Measurements from ENCODE around the gene TMEM43.
"Not testable (repeated sequence)": the region's sequence is repeated elsewhere in the genome, so short reads cannot be mapped to it uniquely, and the experiment has no call there.

The TMEM43 gene, protein sequence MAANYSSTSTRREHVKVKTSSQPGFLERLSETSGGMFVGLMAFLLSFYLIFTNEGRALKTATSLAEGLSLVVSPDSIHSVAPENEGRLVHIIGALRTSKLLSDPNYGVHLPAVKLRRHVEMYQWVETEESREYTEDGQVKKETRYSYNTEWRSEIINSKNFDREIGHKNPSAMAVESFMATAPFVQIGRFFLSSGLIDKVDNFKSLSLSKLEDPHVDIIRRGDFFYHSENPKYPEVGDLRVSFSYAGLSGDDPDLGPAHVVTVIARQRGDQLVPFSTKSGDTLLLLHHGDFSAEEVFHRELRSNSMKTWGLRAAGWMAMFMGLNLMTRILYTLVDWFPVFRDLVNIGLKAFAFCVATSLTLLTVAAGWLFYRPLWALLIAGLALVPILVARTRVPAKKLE

DNA sequence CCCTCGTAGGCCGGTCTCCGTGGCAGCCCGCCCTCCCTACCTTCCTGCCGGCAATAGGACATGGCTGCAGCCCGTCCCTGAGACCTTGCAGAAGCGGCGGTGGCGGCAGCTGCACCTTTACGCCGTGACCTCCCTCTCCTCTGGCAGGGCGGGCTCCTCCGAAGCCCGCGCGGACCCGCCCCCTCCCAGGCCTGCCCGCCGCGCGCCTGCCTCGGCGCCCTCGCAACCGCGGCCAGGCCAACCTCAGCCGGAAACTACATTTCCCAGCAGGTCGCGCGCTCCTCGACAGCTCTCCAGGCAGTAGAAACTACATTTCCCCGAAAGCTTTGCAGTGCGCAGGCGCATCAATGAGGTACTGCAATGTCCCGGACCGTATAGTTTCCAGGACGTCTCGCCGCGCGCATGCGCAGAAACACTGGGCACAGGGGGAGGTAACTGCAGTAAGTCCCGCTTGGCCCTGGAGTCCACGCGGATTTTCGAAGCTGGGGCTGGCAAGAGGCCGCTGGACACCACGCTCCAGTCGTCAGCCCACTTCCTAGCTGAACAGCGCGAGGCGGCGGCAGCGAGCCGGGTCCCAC is at the start of gene TMEM43, which contains the start of gene CHCHD4:
Gene TMEM43 (plus strand): TSS at position 438 of the 578 bp plus-strand sequence. CDS start 142 bp downstream, outside the sequence.
Gene CHCHD4 (minus strand): TSS at position 256 of the 578 bp plus-strand sequence. CDS start 194 bp downstream, at position 62.
- peak; percentile 86 to 99 (median 98) for DNase-seq

DNA sequence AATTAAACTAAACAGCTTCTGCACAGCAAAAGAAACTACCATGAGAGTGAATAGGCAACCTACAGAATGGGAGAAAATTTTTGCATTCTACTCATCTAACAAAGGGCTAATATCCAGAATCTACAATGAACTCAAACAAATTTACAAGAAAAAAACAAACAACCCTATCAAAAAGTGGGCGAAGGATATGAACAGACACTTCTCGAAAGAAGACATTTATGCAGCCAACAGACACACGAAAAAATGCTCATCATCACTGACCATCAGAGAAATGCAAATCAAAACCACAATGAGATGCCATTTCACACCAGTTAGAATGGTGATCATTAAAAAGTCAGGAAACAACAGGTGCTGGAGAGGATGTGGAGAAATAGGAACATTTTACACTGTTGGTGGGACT is 49.6 kb upstream of the TMEM43 start:
- DNase-seq, result not testable (repeated sequence)

DNA sequence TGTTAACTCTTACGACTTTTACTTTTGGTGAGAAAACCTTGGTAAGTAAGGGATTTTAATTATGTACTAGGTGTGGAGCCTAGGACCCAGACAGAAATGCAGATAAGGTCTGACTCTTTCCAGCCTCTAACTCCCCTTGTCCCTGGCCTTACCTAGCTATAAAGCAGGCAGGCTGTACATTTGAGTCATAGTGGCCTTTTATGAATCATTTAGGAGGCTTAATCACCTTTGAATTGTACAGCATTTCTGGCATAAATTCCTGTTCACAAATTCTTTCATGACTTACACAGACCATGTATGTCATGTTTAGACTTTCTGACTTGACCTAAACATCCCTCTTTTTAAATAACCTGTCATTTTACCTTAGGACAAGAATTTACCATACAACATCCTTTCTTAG is 47.5 kb upstream of the TMEM43 start:
- no peak for DNase-seq

DNA sequence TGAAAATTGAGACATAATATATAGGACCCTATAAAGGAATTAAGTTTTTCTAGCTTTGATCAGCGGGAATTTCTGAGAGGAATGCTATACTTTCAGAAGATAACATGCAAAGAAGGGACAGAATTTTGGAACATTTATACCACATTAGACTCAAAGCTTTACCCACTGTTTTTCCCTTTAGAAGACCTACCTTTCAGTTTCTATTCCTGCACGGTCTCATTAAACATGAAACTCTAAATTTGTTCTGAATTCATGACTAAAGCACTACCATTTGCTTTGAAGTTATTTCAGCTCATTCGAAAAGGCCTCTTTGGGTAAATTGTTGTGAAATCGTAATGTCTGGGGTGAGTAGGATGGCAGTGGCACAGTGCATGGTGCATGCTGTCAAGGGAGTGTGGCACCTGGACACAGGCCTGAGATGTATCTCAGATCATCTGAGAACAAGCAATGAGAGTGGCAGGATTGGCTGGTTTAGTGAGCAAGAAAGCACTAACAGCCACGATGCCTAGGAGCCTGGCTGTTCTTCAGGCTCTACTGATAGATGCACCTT is 42.7 kb upstream of the TMEM43 start:
- no peak for DNase-seq

DNA sequence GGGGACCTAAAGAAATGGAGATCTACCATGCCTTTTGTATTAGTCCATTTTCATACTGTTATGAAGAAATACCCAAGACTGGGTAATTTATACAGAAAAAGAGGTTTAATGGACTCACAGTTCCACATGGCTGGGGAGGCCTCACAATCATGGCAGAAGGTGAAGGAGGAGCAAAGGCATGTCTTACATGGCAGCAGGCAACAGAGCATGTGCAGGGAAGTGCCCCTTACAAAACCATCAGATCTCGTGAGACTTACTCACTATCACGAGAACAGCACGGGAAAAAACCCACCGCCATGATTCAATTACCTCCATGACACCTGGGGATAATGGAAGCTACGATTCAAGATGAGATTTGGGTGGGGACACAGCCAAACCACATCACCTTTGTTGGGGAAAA is 37.4 kb upstream of the TMEM43 start:
- DNase-seq, result not testable (repeated sequence)

DNA sequence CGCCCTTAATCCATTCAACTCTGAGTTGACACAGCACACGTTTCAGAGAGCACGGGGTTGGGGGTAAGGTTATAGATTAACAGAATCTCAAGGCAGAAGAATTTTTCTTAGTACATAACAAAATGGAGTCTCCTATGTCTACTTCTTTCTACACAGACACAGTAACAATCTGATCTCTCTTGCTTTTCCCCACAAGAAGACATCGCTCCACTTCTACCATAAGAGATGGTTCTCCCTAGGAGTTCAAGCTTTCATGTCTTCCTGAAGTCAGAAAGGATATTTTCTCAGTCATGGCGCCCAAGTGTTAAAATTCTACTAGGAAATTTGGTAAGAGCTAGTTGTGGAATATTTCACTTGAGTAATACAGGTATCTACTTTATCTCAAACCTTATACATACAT is 32.9 kb upstream of the TMEM43 start:
- not testable (repeated sequence) for DNase-seq

DNA sequence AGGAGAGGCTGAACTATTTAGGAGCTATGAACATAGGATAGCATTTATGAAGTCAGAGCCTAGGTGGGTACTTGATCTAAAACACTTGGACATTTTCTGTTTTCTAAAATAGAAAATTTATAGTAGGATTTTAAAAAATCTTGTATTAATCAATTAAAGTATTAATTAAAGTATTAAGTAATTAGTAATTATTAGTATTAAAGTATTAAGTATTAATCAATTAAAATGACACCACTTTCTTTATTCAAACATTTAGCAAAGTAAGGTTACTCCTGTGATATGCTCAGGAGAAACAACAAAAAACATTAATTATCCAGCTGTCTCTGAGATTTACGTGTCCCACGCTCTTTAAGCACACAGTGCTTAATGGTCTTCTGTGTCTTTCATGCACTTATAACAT is 32.4 kb upstream of the TMEM43 start:
- no peak for DNase-seq

DNA sequence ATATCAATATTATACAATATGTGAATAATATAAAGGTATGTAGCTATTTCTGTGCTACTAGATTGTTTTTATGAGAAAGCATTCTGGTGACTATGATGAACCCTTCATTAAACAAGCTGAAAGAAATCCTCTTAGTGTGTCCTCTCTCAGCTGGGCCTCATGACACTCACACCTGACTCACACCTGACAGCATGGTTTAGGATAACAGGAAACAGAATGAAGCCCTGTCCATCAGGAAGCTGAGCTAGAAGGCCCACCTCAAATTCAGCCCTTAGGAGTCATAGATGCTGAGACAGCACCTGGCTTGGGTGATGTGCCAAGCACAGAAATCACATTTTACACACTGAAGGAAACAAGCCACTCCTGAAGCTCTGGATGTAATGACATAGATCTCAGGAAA is 31.0 kb upstream of the TMEM43 start:
- no peak for DNase-seq

DNA sequence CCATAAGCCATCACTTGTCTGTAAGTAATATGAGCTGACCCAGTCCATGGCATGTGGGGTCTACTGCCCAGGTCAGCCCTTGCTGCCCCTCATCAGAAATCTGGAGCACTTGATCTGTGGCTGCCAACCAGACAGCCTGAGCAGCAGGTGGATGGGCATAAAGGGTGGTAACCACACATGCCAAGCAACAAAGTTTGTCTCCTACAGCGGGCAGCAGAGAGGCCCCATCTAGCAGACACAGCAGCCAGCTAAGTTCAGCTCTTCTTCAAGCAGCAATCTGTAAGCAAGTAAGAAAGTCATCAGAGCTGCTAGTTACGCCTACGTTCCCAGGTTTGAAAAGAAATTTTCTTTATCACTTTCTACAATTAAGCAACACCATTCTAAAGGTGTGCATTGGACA is 28.1 kb upstream of the TMEM43 start:
- no peak for DNase-seq

DNA sequence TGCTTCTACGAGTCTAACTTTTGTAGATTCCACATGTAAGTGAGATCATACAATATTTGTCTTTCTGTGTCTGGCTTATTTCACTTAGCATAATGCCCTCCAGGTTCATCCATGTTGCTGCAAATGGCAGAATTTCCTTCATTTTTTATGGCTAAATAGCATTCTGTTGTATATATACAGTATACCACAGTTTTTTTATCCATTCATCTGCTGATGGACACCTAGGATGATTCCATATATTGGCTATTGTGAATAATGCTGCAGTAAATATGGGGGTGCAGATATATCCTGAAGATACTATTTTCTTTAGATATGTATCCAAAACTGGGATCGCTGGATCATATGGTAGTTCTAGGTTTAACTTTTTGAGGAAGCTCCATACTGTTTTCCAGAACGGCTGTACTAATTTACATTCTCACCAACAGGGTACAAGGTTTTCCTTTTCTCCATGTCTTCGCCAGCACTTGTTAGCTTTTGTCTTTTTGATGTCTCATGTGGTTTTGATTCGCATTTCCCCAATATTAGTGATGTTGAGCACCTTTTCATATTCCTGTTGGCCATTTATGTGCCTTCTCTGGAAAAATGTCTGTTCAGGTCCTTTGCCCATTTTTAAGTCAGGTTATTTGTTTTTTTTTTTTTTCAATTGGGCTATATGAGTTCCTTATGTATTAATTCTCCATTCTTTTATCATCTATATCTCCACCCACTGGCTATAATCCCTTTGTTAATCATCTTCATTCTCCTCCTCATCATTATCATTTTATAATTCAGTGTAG is 27.0 kb upstream of the TMEM43 start:
- DNase-seq, result no peak

DNA sequence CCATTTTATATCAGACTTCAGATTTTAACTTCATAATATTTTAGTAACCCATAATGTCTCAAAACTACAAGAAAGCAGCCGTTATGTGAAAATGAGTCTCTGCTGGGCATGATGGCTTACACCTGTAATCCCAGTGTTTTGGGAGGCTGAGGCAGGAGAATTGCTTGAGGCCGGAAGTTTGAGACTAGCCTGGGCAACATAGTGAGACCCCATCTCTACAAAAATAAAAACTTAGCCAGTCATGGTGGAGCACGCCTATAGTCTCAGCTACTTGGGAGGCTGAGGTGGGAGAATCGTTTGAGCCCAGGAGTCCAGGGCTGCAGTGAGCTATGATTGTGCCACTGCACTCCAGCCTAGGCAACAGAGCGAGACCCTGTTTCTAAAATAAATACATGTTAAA is 15.0 kb upstream of the TMEM43 start:
- DNase-seq, result not testable (repeated sequence)

DNA sequence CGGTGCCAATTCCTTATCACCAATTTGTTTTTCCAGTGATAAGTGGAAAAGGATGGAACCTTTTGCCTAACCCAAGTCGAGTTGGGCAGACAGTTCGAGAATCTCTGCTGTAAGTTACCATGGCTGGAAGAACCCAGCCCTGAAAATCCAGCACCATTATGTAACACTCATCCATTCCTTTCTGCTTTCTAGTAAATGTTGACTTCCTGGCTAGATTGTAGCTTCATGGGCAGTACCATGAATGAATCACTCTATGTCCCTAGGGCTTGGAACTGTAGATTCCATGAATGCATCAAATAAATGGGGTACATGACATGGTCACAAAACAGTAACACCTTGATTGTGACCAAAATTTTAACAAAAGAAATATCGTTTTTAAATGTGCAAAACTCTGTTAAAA is 14.2 kb upstream of the TMEM43 start:
- no peak for DNase-seq

DNA sequence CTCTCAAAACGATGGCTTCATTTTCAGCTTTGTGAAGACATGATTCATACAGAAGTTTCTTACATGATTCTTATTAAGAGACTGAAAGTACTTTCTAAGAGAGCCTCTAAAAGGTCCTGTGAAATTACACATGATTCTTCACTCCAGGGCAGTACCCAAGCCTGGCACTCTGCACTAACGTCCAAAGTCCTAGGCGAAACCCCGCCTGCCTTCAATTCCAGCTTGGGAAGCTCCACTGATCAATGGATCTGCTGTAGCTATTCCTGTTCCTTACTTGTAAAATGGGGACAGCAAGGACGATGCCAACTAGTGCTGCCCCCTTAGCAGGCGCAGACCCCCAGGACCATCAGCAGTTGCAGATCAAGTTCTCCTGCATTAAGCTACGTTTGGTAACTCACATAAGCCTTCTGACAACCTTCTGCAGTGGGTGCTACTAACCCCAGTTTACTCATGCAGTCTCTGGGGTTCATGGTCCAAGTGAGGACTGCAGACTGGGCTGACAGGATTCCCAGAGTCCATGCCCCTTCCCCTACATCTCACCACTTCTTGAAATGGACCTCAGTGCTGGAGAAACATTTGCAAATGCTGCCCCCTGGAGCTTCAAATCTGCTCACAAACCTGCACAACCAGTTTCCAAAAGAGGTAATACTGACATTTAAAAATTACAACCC is 10.8 kb upstream of the TMEM43 start:
- no peak for DNase-seq

DNA sequence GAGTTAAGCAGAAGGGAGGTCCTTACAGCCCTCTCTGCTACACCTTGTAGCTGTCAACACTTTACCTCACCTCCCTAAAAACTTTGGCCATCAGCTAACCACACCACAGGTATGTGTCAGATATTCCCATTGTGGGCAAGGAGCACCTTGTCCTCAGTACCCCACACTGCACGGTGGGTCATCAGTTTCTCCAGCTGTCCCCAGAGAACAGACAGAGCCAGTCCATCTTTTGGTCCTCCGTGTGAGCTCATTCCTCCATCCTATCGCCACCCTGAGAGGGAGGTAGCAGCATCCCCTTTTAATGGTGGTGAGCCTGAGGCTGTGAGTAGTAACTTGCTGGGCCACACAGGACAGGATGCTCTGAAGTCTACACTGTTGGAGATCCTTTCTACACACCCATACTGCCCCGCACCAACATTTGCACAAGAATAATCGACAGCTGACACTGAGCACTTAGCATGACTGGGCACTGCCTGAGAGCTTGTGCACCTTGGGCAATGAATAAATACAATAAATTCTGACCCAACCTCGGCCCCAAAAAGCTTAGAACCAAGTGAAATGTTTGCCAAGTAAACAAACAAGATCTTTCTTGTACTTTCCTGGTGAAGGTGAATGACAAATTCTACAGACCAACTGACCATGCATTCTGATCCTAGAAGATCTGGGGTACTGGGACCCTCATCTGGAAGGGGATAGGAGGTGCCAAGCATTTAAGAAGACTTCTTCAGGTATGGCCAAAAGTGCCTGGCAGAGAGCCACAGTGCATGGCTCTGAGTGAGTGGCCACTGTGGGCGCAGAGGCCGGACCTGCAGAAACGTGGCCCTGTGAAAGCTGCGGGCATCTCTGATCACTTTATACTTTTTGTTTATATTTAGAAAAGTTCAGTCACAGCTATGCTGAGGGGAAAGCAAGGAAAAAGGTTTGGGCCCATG is 7.1 kb upstream of the TMEM43 start:
- DNase-seq, result no peak

DNA sequence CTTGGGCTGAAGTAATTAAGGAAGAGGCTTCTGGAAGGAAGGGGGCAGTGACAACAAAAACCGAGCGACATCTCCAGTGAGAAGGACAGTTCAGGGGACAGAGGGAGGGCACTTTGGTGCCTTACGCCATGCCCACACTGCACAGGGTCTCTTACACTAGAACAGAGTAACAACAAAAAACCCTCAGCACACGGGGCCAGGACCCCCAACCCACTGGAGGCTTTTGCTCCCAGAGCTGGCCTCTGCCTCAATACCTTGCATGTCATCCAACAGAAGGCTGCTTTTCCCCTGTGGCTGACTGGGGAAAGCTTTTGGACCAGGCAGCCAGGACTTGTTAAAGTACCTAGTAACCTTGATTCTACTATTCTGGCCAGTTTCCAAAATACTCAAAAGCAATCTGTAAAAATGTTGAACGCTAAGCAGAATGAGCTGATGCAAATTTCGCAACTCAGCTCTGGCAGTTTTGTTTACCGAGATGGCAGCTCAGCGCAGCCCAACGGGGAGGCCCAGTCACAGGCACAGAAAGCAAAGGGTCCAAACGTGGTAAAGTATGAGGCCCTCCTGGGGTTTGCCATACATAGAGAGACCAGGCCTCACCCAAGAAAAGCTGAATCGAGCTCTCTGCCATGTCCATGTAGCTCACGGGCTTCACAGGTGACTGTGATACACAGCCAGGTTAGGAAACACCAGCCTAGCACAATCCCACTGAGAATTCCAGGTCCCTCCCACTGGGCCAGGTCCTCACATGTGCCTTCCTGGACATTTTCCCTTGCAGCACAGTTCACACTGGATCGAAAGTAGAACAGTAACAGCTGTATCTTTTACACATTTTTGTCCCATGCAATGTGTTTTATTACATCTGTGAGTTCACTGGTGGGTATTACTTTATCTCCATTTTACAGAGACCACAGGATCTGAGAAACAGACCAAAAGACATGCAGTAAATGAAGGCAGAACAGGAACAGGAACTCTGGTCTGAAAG is 6.2 kb upstream of the TMEM43 start:
- DNase-seq, result no peak

DNA sequence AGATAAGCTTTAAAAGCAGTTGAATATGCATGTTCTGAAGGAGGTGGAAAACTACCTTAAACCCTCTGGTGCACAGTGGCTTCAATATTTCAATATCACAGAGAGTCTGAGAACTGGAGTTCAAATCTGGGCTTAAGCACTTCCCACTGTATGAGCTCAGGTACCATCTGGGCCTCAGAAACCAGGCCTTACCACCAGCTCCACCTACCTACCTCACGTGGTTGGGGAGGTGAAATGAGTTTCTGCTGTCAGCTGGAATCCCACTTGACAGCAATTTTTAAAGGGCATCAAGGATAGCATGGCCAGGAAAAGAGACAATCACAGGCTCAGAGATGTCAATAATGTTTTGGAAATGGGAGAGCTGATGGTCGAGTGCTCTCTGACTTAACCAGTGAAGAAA is 5.2 kb upstream of the TMEM43 start:
- no peak for DNase-seq

DNA sequence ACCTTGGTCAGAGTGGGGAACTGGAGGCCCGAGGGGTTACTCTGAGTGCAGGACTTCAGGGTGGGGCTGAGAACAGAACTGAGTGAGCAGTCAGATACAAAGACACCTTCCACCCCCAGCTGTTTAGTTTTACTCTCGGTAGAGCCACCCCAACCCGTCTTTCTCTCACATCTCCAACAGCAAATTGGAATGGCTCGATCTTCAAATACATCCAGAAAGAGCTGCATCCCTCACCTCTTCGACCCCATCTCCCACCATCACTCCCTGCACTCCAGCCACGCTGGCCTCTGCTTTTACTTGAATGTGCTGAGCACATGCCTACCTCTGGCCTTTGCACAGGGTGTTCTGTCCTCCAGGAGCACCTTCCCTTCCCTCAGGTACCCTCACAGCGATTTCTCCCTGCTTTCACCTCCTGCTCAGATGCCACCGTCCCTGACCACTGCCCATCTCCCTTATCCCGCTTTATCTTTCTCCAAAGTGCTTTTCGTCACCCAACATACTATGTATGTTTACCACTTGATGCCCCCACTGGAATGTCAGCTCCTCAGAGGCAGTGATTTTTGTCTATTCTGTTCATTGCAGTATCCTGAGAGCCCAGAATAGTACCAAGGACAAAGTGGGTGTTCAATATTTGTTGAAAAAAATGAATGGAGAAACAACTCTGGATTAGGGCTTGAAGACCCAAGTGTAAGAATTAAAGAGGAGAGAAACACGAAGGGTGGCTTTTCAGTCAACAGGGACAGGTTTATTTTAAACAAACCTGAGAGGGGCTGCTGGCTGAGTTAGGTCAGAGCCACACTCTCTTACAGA is 4.5 kb upstream of the TMEM43 start:
- DNase-seq, result no peak

DNA sequence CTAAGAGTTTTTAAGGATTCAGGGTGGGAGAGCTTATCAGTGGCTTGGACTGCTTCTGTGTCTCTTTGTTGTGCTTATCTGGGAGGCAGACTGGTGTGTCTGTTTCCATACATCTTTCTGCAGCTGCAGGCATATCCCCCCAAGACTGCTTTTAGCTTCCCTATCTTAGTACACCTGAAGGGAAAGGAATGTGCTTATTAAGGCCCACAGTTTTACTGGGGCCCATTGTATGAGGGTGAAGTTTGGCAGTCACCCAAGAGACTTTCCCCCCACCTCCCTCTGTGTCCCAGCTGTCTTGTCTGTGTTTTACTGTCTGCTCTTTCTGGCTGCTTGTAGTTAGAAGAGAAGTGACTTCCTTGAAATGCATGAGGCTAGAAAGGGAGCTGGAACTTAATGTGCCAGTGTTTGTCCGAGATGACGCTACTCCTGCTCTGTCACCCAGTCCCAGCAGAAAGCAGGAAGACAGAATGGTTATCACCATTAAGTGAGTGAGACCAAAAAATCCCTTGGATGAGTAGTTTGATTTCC is 3.9 kb upstream of the TMEM43 start:
- not testable (repeated sequence) for DNase-seq
